ENCODE measurements around the gene DYRK2. TPM values are rescaled to one million over a fixed set of nuclear protein-coding genes. Genes with fewer than 3 reads are reported as not detected.

DYRK2 gene
- total RNA-seq, 4 donors from 2014 or later: 8.0 to 16.0 (median 13.2) TPM

- H3K4me3 ChIP-seq (ENCODE audit: low read depth, poor library complexity, severe bottlenecking): no peak overlapping the region
- intact Hi-C loops (cut with DNase I; ENCODE audit: low total_unique reads): no loop called here
- TF ChIP-seq CTCF (IDR thresholded peaks at IDR 0.05) (no peak), POLR2A (IDR thresholded peaks at IDR 0.05) (no peak)
- no peak for DNase-seq (ENCODE audit: low spot score in 2 of 2)
- 74 to 89% methylated on average over 1 of the region's 1 CpG for WGBS, 2 donors
Observed at GRCh38 chr12:67625004-67625403, 23.5 kb upstream of the DYRK2 start.

- intact Hi-C loops (cut with DNase I; ENCODE audit: low total_unique reads): no loop called here
- H3K4me3 ChIP-seq (ENCODE audit: low read depth, poor library complexity, severe bottlenecking): no peak overlapping the region
- WGBS, 2 donors: 89 to 98% methylated on average over 2 of the region's 2 CpGs
- DNase-seq (ENCODE audit: low spot score in 2 of 2): no peak
- TF ChIP-seq CTCF (IDR thresholded peaks at IDR 0.05) (no peak), POLR2A (IDR thresholded peaks at IDR 0.05) (no peak)
Observed at GRCh38 chr12:67626156-67626555, 22.4 kb upstream of the DYRK2 start.

GRCh38 chr12:67630373-67631088 lies 18.0 kb upstream of the DYRK2 start:
- TF ChIP-seq CTCF (IDR thresholded peaks at IDR 0.05): no peak
- no peak for TF ChIP-seq POLR2A (IDR thresholded peaks at IDR 0.05)
- peak; percentile 29 to 86 for DNase-seq (ENCODE audit: low spot score in 2 of 2)
- no peak overlapping the region for H3K4me3 ChIP-seq (ENCODE audit: low read depth, poor library complexity, severe bottlenecking)
- WGBS, 2 donors: 51 to 56% methylated on average over 7 of the region's 7 CpGs
- intact Hi-C loops (cut with DNase I; ENCODE audit: low total_unique reads): no loop called here

GRCh38 chr12:67632005-67632404 lies 16.5 kb upstream of the DYRK2 start:
- no peak for TF ChIP-seq CTCF (IDR thresholded peaks at IDR 0.05)
- TF ChIP-seq POLR2A (IDR thresholded peaks at IDR 0.05): no peak
- no peak overlapping the region for H3K4me3 ChIP-seq (ENCODE audit: low read depth, poor library complexity, severe bottlenecking)
- 47 to 73% methylated on average over 3 of the region's 3 CpGs for WGBS, 2 donors
- intact Hi-C loops (cut with DNase I; ENCODE audit: low total_unique reads): no loop called here
- DNase-seq (ENCODE audit: low spot score in 2 of 2): no peak

GRCh38 chr12:67633024-67633610 lies 15.4 kb upstream of the DYRK2 start:
- intact Hi-C loops (cut with DNase I; ENCODE audit: low total_unique reads): no loop called here
- WGBS, 2 donors: 82 to 92% methylated on average over 2 of the region's 2 CpGs
- no peak for TF ChIP-seq CTCF (IDR thresholded peaks at IDR 0.05)
- no peak for TF ChIP-seq POLR2A (IDR thresholded peaks at IDR 0.05)
- no peak for DNase-seq (ENCODE audit: low spot score in 2 of 2)
- H3K4me3 ChIP-seq (ENCODE audit: low read depth, poor library complexity, severe bottlenecking): no peak overlapping the region
